ENCODE results near the gene C1orf116.

- TF ChIP-seq TAF1 (IDR thresholded peaks at IDR 0.05; ENCODE audit: borderline replicate concordance, insufficient read depth, low read length) = no peak
- TF ChIP-seq, protein P1, sequence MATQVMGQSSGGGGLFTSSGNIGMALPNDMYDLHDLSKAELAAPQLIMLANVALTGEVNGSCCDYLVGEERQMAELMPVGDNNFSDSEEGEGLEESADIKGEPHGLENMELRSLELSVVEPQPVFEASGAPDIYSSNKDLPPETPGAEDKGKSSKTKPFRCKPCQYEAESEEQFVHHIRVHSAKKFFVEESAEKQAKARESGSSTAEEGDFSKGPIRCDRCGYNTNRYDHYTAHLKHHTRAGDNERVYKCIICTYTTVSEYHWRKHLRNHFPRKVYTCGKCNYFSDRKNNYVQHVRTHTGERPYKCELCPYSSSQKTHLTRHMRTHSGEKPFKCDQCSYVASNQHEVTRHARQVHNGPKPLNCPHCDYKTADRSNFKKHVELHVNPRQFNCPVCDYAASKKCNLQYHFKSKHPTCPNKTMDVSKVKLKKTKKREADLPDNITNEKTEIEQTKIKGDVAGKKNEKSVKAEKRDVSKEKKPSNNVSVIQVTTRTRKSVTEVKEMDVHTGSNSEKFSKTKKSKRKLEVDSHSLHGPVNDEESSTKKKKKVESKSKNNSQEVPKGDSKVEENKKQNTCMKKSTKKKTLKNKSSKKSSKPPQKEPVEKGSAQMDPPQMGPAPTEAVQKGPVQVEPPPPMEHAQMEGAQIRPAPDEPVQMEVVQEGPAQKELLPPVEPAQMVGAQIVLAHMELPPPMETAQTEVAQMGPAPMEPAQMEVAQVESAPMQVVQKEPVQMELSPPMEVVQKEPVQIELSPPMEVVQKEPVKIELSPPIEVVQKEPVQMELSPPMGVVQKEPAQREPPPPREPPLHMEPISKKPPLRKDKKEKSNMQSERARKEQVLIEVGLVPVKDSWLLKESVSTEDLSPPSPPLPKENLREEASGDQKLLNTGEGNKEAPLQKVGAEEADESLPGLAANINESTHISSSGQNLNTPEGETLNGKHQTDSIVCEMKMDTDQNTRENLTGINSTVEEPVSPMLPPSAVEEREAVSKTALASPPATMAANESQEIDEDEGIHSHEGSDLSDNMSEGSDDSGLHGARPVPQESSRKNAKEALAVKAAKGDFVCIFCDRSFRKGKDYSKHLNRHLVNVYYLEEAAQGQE (IDR thresholded peaks at IDR 0.05; ENCODE audit: insufficient read depth in 1 of 2, low read depth in 2 of 2, low read length in 2 of 2) = no peak
- no peak for TF ChIP-seq POLR2AphosphoS5 (IDR thresholded peaks at IDR 0.05; ENCODE audit: low read depth, low read length)
- TF ChIP-seq SIN3A (IDR thresholded peaks at IDR 0.05; ENCODE audit: borderline replicate concordance, insufficient read depth, low read length) = no peak
- TF ChIP-seq FOXP2 (optimal IDR thresholded peaks at IDR 0.05; ENCODE audit: borderline replicate concordance, extremely low read depth, extremely low read length, insufficient read depth) = no peak
Measured at GRCh38 chr1:207063014-207063413, 30.5 kb upstream of the C1orf116 start.

Data from PFSK-1 (cell line).